OCI-LY7 (cell line): ENCODE data around the gene KCNMA1. TPM values are rescaled to one million over a fixed set of nuclear protein-coding genes. Genes with fewer than 3 reads are reported as not detected.

Experiments
- BruUV-seq: library from RNA; stranded (reverse); fragments of 400-500 nt; replicated peaks from 2 replicates; lab custom pipeline; 2021; lab: Mats Ljungman, UMichigan
- CTCF ChIA-PET: fragments of 300-600 bp; sonication (Branson Sonifier 250); formaldehyde crosslinking; loops from one replicate; lab custom pipeline; 2022; ENCODE audit warnings: antibody characterized with exemption; ENCODE audit not compliant: unreplicated experiment; lab: Charles Lee
- POLR2A ChIA-PET: fragments of 300-600 bp; sonication (Branson Sonifier 250); formaldehyde crosslinking; loops from one replicate; lab custom pipeline; 2022; ENCODE audit warnings: antibody characterized with exemption; lab: Charles Lee
- DNase-seq: peaks from one replicate; pipeline ENCODE4 v3.0.0-alpha.2; 2015; ENCODE audit warnings: low spot score
- H2AFZ ChIP-seq: fragments of 200-600 bp; sonication (generic), shearing (Covaris generic); 2 replicates; pipeline ENCODE4 v1.6.1; 2014; ENCODE audit warnings: mild to moderate bottlenecking, antibody characterized with exemption, low read length, moderate library complexity
- H3K27ac ChIP-seq: fragments of 200-600 bp; sonication (generic); 2 replicates; pipeline ENCODE4 v1.5.1; 2014; ENCODE audit warnings: mixed run types, low read depth, mild to moderate bottlenecking, moderate library complexity, low read length, inconsistent platforms; ENCODE audit not compliant: poor library complexity, severe bottlenecking
- H3K36me3 ChIP-seq: fragments of 200-600 bp; sonication (generic); 2 replicates; pipeline ENCODE4 v1.6.1; 2014; ENCODE audit warnings: mild to moderate bottlenecking, antibody characterized with exemption, low read length, moderate library complexity, mixed read lengths; ENCODE audit not compliant: insufficient read depth
- H3K4me1 ChIP-seq: fragments of 200-600 bp; sonication (generic); 2 replicates; pipeline ENCODE4 v1.5.1; 2014; ENCODE audit warnings: mild to moderate bottlenecking, low read length; ENCODE audit not compliant: insufficient read depth, poor library complexity, severe bottlenecking
- H3K4me2 ChIP-seq: fragments of 200-600 bp; sonication (generic); 2 replicates; pipeline ENCODE4 v1.6.1; 2014; ENCODE audit warnings: mild to moderate bottlenecking, low read length
- H3K4me3 ChIP-seq: fragments of 200-600 bp; sonication (generic); 2 replicates; pipeline ENCODE4 v1.5.1; 2014; ENCODE audit warnings: mild to moderate bottlenecking, low read depth, low read length; ENCODE audit not compliant: poor library complexity, severe bottlenecking
- H3K79me2 ChIP-seq: fragments of 200-600 bp; sonication (generic); 2 replicates; pipeline ENCODE4 v1.6.1; 2016; ENCODE audit warnings: low read depth, mild to moderate bottlenecking, low read length, moderate library complexity, mixed read lengths; ENCODE audit not compliant: insufficient read depth
- H3K9me2 ChIP-seq: fragments of 200-600 bp; sonication (generic); 2 replicates; pipeline ENCODE4 v1.6.1; 2016; ENCODE audit warnings: mild to moderate bottlenecking, low read length, mixed read lengths; ENCODE audit not compliant: insufficient read depth
- H3K9me3 ChIP-seq: fragments of 200-600 bp; sonication (generic); 2 replicates; pipeline ENCODE4 v1.6.1; 2014; ENCODE audit warnings: mild to moderate bottlenecking, mixed run types, low read length, mixed read lengths
- H4K20me1 ChIP-seq: fragments of 200-600 bp; sonication (generic); 2 replicates; pipeline ENCODE4 v1.6.1; 2014; ENCODE audit warnings: mild to moderate bottlenecking, antibody characterized with exemption, low read length, moderate library complexity, mixed read lengths; ENCODE audit not compliant: insufficient read depth
- EZH2phosphoT487 ChIP-seq: fragments of 200-600 bp; sonication (generic); IDR thresholded peaks from 2 replicates; pipeline ENCODE4 v1.6.1; 2018; ENCODE audit warnings: low read depth, borderline replicate concordance, mild to moderate bottlenecking, mixed run types, antibody characterized with exemption, low read length, moderate library complexity, mixed read lengths
- intact Hi-C: fragments of 100-400 bp; cut with micrococcal nuclease; formaldehyde crosslinking; loops from one replicate; pipeline ENCODE4 v1.10.0; 2022; ENCODE audit not compliant: unreplicated experiment
- total RNA-seq, 2 experiments: library from RNA; depleted of rRNA in 1 of 2; stranded (reverse); fragments of >200 nt in 1 of 2; shearing (Covaris generic) in 1 of 2; gene quantifications; 2 replicates each; pipeline ENCODE4 v1.2.3, GENCODE V29; 2014 to 2022
- TF ChIP-seq, protein P1 (sequence below): fragments of 200-600 bp; sonication (generic); conservative IDR thresholded peaks from 2 replicates; pipeline ENCODE4 v1.5.1; 2014; ENCODE audit warnings: mild to moderate bottlenecking, antibody characterized with exemption, low read length, moderate library complexity, mixed read lengths

Gene KCNMA1
- total RNA-seq, 2 experiments from 2014 or later: not detected

DNA sequence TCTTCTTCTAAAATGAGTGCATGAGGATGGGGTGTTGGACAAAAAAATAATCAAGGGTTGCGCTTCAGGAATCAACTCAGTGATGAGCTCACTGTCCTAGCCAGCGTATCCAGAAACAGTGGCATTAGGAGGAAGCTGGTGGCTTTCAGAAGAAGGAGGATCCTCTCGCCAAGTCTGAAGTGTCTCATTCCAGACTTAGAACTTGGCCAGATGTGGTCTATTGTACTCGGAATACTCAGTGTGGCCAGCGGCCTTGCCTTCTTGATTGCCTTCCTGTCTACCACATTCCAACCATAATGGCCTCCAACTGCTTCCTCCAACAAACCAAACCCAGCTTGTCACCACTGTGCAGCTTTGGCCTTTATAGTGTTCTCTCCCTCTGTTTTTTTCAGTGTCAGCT lies 732.4 kb downstream of the KCNMA1 start:
- no peaks in the 10 kb centered on the region for H3K79me2 ChIP-seq
- no peak overlapping the region for H3K4me3 ChIP-seq
- no peaks in the 10 kb centered on the region for H3K4me1 ChIP-seq
- H3K9me2 ChIP-seq: no peaks in the 10 kb centered on the region
- no peak overlapping the region for H3K27ac ChIP-seq
- H3K4me2 ChIP-seq: no peak overlapping the region
- ChIA-PET CTCF (no interaction called here), POLR2A (no interaction called here)
- H3K36me3 ChIP-seq: no peaks in the 10 kb centered on the region
- no peak overlapping the region for H2AFZ ChIP-seq
- BruUV-seq: no TSS peak
- no peak for TF ChIP-seq EZH2phosphoT487
- TF ChIP-seq, protein P1, sequence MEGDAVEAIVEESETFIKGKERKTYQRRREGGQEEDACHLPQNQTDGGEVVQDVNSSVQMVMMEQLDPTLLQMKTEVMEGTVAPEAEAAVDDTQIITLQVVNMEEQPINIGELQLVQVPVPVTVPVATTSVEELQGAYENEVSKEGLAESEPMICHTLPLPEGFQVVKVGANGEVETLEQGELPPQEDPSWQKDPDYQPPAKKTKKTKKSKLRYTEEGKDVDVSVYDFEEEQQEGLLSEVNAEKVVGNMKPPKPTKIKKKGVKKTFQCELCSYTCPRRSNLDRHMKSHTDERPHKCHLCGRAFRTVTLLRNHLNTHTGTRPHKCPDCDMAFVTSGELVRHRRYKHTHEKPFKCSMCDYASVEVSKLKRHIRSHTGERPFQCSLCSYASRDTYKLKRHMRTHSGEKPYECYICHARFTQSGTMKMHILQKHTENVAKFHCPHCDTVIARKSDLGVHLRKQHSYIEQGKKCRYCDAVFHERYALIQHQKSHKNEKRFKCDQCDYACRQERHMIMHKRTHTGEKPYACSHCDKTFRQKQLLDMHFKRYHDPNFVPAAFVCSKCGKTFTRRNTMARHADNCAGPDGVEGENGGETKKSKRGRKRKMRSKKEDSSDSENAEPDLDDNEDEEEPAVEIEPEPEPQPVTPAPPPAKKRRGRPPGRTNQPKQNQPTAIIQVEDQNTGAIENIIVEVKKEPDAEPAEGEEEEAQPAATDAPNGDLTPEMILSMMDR: no peak
- no peaks in the 10 kb centered on the region for H4K20me1 ChIP-seq
- intact Hi-C loops: no loop called here
- DNase-seq: no peak
- no peaks in the 10 kb centered on the region for H3K9me3 ChIP-seq

DNA sequence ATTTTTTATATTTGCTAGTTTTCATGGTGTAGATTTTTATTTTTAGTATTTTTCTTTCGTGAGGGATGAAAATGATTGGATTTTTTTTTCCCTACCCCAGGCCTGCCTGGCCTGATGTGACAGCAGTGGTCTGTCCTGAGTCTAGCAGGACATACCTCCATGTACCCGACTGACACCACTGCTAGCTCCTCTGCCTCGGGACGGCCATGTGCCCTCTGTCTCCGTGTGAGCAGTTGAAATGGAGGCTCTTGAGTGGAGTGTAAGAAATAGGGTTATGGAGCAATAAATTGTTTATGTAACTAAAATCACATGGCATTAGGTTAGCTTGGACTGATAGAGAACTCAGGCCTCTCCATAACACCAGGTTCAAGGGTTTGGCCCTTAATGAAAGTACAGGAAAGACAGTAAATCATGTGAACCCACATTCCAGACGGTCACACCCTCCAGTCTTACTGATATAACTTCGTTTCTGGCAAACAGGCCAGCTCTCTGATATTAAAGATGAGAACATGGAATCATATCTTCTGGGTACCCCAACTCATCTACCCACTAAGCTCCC lies 734.1 kb downstream of the KCNMA1 start:
- BruUV-seq: no TSS peak
- H2AFZ ChIP-seq: no peak overlapping the region
- no peak overlapping the region for H3K4me3 ChIP-seq
- H3K4me1 ChIP-seq: no peaks in the 10 kb centered on the region
- no peaks in the 10 kb centered on the region for H3K9me2 ChIP-seq
- POLR2A ChIA-PET: no interaction called here
- TF ChIP-seq, protein P1: no peak
- TF ChIP-seq EZH2phosphoT487: no peak
- no peaks in the 10 kb centered on the region for H3K36me3 ChIP-seq
- no peak overlapping the region for H3K4me2 ChIP-seq
- intact Hi-C loops: no loop called here
- H3K9me3 ChIP-seq: no peaks in the 10 kb centered on the region
- H3K27ac ChIP-seq: no peak overlapping the region
- no peaks in the 10 kb centered on the region for H3K79me2 ChIP-seq
- H4K20me1 ChIP-seq: no peaks in the 10 kb centered on the region
- CTCF ChIA-PET: no interaction called here
- DNase-seq: no peak

DNA sequence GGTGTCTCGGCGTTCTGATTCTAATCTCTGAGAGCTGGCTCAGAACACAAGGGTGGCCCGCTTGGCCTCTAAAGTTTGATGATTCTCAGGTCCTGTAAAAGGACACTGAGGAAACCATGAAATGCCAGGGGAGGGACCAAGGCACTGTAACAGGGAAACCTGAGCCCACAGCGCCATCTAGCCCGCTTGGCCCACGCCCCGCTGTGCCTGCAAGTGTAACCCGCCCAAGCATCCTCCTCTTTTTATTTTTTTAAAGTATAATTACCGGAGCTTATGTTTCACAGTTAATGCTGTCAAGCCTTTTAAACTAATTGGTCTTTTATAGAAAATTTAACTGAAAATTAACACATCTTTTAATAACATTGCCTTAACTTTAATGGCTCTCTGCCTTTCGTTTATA lies 734.7 kb downstream of the KCNMA1 start:
- no TSS peak for BruUV-seq
- CTCF ChIA-PET: no interaction called here
- intact Hi-C loops: no loop called here

More for the DNA sequence above, 734.7 kb downstream of the KCNMA1 start:
- Histone ChIP-seq H3K4me2 (no peak overlapping the region), H3K36me3 (no peaks in the 10 kb centered on the region), H3K4me1 (no peaks in the 10 kb centered on the region), H3K9me3 (no peaks in the 10 kb centered on the region), H3K9me2 (no peaks in the 10 kb centered on the region), H4K20me1 (no peaks in the 10 kb centered on the region), H3K79me2 (no peaks in the 10 kb centered on the region), H2AFZ (no peak overlapping the region), H3K27ac (no peak overlapping the region), H3K4me3 (no peak overlapping the region)
- POLR2A ChIA-PET: no interaction called here
- peak; percentile 1 for DNase-seq
- TF ChIP-seq EZH2phosphoT487: no peak
- TF ChIP-seq, protein P1: peak; percentile 61
